SU-DHL-6 (cell line): ENCODE results near the gene MUC5AC.

Experiments used
- H2AFZ ChIP-seq: fragments of 200-600 bp; sonication (generic); 2 replicates; pipeline ENCODE4 v1.6.1; 2014; ENCODE audit warnings: low read depth, mild to moderate bottlenecking, moderate library complexity, mixed read lengths, antibody characterized with exemption, low read length; ENCODE audit not compliant: severe bottlenecking
- H3F3A ChIP-seq: fragments of 200-600 bp; shearing (Covaris generic); 2 replicates; pipeline ENCODE4 v1.6.0; 2016; ENCODE audit warnings: antibody characterized with exemption, mild to moderate bottlenecking; ENCODE audit not compliant: insufficient read depth
- H3K27ac ChIP-seq: fragments of 200-600 bp; sonication (generic); 2 replicates; pipeline ENCODE4 v1.5.1; 2016; ENCODE audit warnings: low read depth, mild to moderate bottlenecking, low read length, moderate library complexity, mixed read lengths
- H3K27me3 ChIP-seq: fragments of 200-600 bp; sonication (generic), shearing (Covaris generic); 2 replicates; pipeline ENCODE4 v1.6.0; 2014; ENCODE audit warnings: mild to moderate bottlenecking, low read length
- H3K36me3 ChIP-seq: fragments of 200-600 bp; sonication (generic); 2 replicates; pipeline ENCODE4 v1.6.1; 2014; ENCODE audit warnings: mild to moderate bottlenecking, low read length, mixed read lengths
- H3K4me2 ChIP-seq: fragments of 300-600, 200-600 bp; shearing (Covaris generic), sonication (generic); 2 replicates; pipeline ENCODE4 v1.6.0; 2014; ENCODE audit warnings: low read length, low read depth, mild to moderate bottlenecking; ENCODE audit not compliant: poor library complexity, severe bottlenecking
- H3K4me3 ChIP-seq: fragments of 200-600 bp; sonication (generic); 2 replicates; pipeline ENCODE4 v1.5.1; 2014; ENCODE audit warnings: antibody characterized with exemption, low read length, mild to moderate bottlenecking, mixed read lengths; ENCODE audit not compliant: insufficient read depth, poor library complexity, severe bottlenecking
- H3K79me2 ChIP-seq: fragments of 200-600 bp; sonication (generic); 2 replicates; pipeline ENCODE4 v1.6.1; 2014; ENCODE audit warnings: mild to moderate bottlenecking, low read length, moderate library complexity; ENCODE audit not compliant: insufficient read depth
- H3K9ac ChIP-seq: fragments of 200-600 bp; sonication (generic); 2 replicates; pipeline ENCODE4 v1.7.0; 2014; ENCODE audit warnings: mild to moderate bottlenecking, low read length
- H3K9me2 ChIP-seq: fragments of 200-600 bp; sonication (generic); replicated peaks from 2 replicates; pipeline ENCODE4 v1.6.1; 2014; ENCODE audit warnings: low read length; ENCODE audit not compliant: insufficient read depth
- H3K9me3 ChIP-seq: fragments of 200-600 bp; sonication (generic); 2 replicates; pipeline ENCODE4 v1.6.1; 2014; ENCODE audit warnings: low read length, mixed read lengths; ENCODE audit not compliant: insufficient read depth
- H4K20me1 ChIP-seq: fragments of 200-600 bp; sonication (generic); 2 replicates; pipeline ENCODE4 v1.6.1; 2014; ENCODE audit warnings: low read depth, mild to moderate bottlenecking, antibody characterized with exemption, low read length, moderate library complexity, mixed read lengths
- CTCF ChIP-seq: fragments of 200-600 bp; sonication (generic); IDR thresholded peaks from one replicate; pipeline ENCODE4 v1.5.1; 2017; ENCODE audit warnings: antibody characterized with exemption, mild to moderate bottlenecking, low read length, moderate library complexity; ENCODE audit not compliant: insufficient read depth, poor library complexity, severe bottlenecking
- EZH2phosphoT487 ChIP-seq: fragments of 200-600 bp; sonication (generic), shearing (Covaris generic); conservative IDR thresholded peaks from 2 replicates; pipeline ENCODE4 v1.6.1; 2018; ENCODE audit warnings: mild to moderate bottlenecking, antibody characterized with exemption, low read length, moderate library complexity, mixed read lengths

MUC5AC gene

DNA sequence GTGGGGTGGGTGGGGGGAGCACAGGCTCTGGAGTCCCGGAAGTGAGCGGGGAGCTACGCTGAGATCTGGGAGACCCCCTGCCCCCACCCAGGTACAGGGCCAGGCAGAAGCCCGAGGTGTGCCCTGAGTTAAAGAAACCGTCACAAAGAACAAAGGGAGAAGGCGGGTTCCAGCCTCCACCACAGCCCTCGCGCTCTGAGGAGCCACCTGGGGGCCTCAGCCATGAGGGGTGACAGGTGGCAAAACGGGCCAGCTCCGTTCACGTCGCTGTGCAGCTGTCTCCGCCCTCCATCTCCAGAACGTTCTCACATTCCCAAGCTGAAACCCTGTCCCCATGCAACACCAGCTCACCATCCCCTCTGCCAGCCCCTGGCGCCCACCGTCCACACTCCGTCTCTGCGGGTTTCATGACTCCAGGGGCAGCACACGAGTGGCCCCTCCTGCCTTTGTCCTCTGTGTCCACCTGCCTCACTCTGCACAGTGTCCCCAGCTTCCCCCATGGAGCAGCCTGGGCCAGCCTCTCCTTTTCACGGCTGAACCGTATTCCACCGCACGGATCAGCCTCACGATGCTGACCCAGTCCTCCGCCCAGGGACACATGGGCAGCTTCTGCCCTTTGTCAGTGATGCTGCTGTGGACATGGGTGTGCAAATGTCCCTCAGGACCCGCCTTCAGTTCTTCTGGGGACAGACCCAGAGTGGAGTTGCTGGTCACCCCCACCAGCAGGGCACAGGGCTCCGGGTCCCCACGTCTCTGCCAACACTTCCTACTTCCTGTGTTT, 63.4 kb downstream of the MUC5AC start:
- H3K9me3 ChIP-seq: no peaks in the 10 kb centered on the region
- H3K27me3 ChIP-seq: no peaks in the 10 kb centered on the region
- H4K20me1 ChIP-seq: no peaks in the 10 kb centered on the region

GRCh38 chr11:1221848-1222311, 64.1 kb downstream of the MUC5AC start:
- Histone ChIP-seq H3K27ac (no peak overlapping the region), H3K79me2 (no peaks in the 10 kb centered on the region), H3K4me3 (no peak overlapping the region), H2AFZ (no peak overlapping the region), H4K20me1 (no peaks in the 10 kb centered on the region), H3K27me3 (no peaks in the 10 kb centered on the region), H3K9ac (no peak overlapping the region), H3K36me3 (no peaks in the 10 kb centered on the region), H3K4me2 (no peak overlapping the region), H3K9me2 (no peaks in the 10 kb centered on the region), H3F3A (no peaks in the 10 kb centered on the region), H3K9me3 (no peaks in the 10 kb centered on the region)
- no peak for TF ChIP-seq CTCF
- TF ChIP-seq EZH2phosphoT487: no peak

More for the DNA sequence above, 63.4 kb downstream of the MUC5AC start:
- Histone ChIP-seq H3K36me3 (no peaks in the 10 kb centered on the region), H3K27ac (no peak overlapping the region), H3K4me2 (no peak overlapping the region), H3K4me3 (no peak overlapping the region), H3K79me2 (no peaks in the 10 kb centered on the region), H3K9me2 (no peaks in the 10 kb centered on the region), H3K9ac (no peak overlapping the region), H2AFZ (no peak overlapping the region), H3F3A (no peaks in the 10 kb centered on the region)
- TF ChIP-seq CTCF (no peak), EZH2phosphoT487 (no peak)

DNA sequence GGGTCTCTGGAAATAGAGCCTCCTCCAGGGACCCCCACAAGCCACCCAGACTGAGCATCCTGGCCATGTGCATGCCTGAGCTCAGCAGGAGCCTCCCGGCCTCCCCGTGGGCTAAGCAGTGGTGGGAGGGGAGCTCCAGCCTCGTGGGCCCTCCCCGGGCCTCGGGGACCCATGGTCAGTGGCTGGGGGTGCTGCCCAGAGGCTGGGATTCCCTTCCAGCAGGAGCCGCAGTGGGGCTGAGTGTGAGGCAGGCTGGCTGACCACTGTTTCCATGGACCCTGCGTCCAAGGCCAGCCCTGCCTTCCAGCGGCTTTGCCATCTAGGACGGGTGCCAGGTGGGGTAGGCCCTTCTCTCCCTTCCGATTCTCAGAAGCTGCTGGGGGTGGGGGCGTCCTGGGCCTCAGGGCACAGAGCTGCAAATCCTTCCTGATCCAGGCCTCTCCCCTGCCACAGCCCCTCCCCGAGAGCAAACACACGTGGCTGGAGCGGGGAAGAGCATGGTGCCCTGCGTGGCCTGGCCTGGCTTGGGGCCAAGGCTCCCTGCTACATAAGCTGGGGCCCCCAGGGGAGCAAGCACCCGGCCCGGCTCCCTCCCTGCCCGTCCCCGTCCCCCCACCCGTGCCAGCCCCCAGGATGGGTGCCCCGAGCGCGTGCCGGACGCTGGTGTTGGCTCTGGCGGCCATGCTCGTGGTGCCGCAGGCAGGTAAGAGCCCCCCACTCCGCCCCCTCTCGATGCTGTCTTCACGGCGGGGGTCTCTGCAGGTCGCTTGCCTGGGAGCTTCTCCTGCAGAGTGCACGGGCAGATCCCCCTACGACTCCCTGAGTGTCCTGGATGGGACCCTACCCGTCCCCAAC, 65.0 kb downstream of the MUC5AC start, which contains the start of gene MUC5B:
Gene MUC5B (plus strand): TSS at position 576 of the 855 bp plus-strand sequence. CDS start 58 bp downstream, at position 634.
- Histone ChIP-seq H4K20me1 (no peaks in the 10 kb centered on the region), H3K27me3 (no peaks in the 10 kb centered on the region), H3K9ac (no peak within 1 kb of the TSS), H3K27ac (no peak within 1 kb of the TSS), H2AFZ (no peak within 1 kb of the TSS), H3K79me2 (no peaks in the 10 kb centered on the region), H3K9me2 (no peaks in the 10 kb centered on the region), H3K9me3 (no peaks in the 10 kb centered on the region), H3K4me3 (no peak within 1 kb of the TSS), H3K4me2 (no peak within 1 kb of the TSS), H3K36me3 (no peaks in the 10 kb centered on the region), H3F3A (no peaks in the 10 kb centered on the region)
- TF ChIP-seq CTCF: no peak
- TF ChIP-seq EZH2phosphoT487: no peak
